Measurements from ENCODE around the gene SIN3A.
"Not testable (repeated sequence)": the region's sequence is repeated elsewhere in the genome, so short reads cannot be mapped to it uniquely, and the experiment has no call there.

SIN3A gene

DNA sequence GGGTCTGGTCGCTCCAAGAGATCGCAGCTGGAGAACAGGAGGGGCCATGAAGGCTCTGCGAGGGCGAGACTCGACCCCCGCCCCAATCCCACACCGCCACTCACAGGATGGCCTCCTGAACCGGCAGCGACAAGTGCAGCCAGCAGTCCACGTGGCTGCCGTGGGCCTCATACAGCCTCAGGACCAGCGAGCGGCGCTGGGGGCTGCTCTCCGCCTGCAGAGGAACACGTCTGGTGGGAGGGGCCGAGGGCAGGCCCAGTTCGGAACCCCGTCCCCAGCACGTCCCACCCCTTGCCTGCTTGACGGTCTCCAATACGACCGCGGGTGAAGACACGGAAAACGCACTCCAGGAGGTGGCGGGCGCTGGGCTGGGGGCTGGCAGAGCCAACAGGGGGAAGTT lies 95.5 kb downstream of the SIN3A start:
- DNase-seq (ENCODE audit: low read depth) = no peak

DNA sequence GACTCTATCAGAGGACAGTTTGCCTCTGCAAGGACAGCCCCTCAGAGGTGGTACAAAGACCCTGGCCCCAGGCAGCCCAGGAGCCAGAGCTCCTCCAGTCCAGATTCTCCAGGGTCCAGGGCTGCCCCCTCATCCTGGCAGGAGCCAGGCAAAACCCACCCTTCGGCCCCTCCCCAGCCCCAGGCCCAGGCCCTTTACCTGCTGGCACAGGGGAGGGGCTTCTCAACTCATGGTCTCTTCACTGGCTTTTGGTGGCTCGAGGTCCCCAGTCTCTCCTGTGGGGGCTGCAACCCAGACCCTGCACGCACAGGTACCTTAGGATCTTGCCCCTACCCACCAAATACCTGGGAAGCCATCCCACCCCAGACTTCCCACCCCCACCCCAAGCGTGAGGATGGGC lies 96.1 kb downstream of the SIN3A start:
- DNase-seq (ENCODE audit: low read depth) = no peak

GRCh38 chr15:75354454-75354853 lies 97.0 kb downstream of the SIN3A start:
- no peak for DNase-seq (ENCODE audit: low read depth)

DNA sequence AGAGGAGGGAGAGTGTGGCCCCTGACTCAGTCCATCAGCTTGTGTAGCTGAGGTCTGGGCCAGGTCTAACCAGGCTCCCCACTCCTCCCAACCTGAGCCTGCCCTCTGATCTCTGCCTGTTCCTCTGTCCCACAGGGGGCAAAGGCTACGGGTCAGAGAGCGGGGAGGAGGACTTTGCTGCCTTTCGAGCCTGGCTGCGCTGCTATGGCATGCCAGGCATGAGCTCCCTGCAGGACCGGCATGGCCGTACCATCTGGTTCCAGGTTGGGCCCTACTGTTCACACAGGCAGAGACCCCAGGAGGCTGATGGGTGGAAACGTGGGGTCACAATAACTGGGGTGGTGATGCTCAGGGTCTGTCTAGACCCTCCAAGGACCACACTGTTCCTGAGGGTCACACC lies 97.9 kb downstream of the SIN3A start:
- DNase-seq (ENCODE audit: low read depth) = no peak

DNA sequence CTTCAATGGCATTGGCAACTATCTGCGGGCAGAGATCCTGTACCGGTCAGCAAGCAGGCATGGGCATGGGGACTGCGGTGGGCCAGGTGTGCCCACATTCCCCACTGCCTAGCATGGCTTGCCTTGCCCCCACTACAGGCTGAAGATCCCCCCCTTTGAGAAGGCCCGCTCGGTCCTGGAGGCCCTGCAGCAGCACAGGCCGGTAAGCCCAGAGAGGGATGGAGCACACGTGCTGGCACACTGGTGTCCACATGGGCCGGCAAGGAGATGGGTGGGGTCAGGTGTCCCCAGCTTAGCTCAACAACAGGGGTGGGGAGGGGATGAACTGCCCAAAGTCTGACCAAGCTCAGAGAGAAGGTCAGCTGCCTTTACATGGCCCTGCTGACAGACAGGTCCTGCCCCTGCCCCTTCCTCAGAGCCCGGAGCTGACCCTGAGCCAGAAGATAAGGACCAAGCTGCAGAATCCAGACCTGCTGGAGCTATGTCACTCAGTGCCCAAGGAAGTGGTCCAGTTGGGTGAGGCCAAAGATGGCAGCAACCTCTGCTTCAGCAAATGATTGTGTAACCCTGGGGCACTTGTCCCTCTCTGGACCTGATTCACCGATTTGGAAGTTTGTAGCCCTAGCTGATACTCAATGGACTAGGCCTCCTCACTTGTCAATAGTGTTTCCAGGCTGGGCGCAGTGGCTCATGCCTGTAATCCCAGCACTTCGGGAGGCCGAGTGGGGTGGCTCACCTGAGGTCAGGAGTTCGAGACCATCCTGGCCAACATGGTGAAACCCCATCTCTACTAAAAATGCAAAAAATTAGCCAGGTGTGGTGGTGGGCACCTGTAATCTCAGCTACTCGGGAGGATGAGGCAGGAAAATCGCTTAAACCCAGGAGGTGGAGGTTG lies 99.1 kb downstream of the SIN3A start:
- no peak for DNase-seq (ENCODE audit: low read depth)

DNA sequence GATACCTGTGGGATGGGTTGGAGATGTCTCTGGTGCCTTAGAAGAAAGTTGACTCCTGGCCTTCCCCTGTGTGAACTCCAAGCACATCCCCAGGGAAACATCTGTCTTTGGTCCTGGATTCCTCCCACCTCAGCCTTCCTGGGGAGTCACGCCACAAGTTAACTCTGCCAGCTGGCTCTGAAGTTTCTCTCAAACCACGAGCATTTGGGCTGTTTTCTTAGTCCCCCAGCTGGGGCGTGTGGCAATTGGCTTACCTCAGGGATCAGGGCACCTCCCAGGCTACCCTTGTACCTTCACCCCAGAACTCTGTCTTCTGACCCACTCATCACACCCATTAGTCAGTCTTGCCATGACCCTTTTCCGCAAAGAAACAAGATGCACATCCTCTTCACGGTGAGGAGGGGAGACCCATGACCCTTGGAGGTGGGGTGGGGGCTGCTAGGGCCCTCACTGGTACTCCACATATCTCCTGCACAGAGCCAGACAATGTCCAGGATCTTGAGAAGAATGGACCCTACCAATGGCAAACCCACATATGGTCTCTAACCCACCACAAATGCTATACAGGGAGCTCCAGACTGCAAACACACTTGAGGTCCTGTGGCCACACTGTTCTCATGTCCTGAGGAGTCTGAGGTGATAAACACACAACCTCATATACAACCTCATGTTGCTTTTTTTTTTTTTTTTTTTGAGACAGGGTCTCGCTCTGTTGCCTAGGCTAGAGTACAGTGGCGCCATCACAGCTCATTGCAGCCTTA lies 100.7 kb downstream of the SIN3A start:
- DNase-seq (ENCODE audit: low read depth) = no peak

DNA sequence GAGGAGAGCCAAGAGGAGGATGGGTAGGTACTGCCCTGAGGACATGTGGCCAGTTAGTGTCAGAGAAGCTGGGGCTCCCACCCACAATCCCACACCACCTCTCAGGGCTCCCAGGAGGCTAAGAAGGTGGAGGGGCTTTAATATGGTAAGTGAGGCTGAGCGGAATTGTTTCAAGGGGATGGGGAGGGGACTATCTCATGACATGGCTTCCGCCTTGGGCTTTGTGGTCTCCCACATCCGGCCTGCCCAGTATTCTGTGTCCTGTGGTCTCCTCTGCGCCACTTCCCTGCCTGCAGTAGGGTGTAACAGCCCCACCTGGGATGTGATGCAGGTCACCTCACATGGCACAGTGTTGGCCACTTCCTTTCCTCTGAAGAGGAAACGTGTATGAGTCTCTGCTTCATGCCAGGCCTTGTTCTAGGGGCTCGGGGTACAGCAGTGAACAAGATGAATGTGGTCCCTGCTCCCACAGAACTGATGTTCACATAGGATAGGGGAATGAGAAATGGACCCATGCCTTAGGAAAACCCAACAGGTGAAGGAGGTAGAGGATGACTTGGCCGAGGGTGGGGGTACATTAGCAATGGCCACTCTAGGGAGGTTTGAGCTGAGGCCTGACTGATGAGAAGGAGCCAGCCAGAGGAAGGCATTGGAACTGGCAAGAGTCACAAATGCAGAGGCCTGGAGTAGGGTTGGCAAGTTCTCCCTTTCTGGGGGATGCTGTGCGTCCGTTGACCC lies 101.5 kb downstream of the SIN3A start:
- peak; percentile 62 for DNase-seq (ENCODE audit: low read depth)

- DNase-seq (ENCODE audit: low read depth) = not testable (repeated sequence)
These were observed 102.2 kb downstream of the SIN3A start for GRCh38 chr15:75349351-75349669.

DNA sequence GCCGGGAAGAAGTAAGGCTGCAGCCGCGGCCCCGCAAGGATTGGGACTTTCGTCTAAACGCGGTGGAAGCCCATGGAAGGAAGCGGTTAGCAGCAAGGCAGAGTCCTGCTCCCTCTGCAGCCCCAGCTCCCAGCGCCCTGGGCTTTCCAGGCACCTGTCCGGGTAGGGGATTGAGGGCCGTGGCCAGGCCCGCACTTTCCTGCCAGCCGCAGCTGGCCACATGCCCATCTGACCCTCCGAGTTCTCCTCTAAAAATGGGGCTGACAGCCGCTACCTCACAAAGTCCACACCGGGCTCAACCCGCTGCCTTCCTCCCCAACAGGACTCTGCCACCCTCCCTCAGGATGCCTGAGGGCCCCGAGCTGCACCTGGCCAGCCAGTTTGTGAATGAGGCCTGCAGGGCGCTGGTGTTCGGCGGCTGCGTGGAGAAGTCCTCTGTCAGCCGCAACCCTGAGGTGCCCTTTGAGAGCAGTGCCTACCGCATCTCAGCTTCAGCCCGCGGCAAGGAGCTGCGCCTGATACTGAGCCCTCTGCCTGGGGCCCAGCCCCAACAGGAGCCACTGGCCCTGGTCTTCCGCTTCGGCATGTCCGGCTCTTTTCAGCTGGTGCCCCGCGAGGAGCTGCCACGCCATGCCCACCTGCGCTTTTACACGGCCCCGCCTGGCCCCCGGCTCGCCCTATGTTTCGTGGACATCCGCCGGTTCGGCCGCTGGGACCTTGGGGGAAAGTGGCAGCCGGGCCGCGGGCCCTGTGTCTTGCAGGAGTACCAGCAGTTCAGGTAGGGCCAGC lies 102.7 kb downstream of the SIN3A start:
- no peak for DNase-seq (ENCODE audit: low read depth)

- no peak for DNase-seq (ENCODE audit: low read depth)
These were observed 103.4 kb downstream of the SIN3A start for GRCh38 chr15:75348034-75348561.

- peak; percentile 24 for DNase-seq (ENCODE audit: low read depth)
These were observed 104.1 kb downstream of the SIN3A start for GRCh38 chr15:75347222-75348033.

DNA sequence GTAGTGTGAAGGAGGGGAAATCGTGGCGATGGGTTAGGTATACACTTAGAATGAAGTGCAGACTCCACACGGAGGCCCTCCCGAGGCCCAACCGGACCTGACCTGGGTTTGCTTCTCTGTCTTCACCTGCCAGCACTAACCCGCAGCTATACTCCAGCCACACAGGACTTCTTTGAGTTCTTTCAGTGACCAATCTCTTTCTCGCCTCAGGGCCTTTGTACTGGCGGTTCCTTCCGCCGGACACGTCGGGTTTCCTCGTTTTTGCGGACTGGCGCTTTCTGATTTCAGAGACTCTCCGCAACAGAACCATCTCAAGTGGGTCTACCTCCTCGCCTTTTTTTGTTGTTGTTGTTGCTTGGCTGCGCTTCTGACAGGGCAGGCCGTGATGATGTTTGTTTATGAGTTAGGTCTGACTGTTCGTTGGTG lies 104.7 kb downstream of the SIN3A start, which contains the start of gene NEIL1:
TSS of gene NEIL1 (plus strand) at position 244 of the 426 bp plus-strand sequence. CDS start 1,867 bp downstream, outside the sequence.
- DNase-seq (ENCODE audit: low read depth) = no peak

DNA sequence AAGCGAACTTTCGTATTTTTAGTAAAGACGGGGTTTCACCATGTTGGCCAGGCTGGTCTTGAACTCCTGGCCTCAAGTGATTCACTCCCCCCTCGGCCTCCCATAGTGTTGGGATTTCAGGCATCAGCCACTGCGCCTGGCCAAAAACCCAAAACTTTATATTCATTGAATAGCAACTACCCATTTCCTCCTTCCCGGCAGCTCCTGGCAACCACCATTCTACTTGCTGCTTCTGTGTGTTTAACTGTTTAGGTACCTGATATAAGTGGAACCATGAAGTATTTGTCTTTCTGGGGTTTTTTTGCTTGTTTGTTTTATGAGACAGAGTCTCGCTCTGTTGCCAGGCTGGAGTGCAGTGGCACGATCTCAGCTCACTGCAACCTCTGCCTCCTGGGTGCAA lies 107.5 kb downstream of the SIN3A start:
- DNase-seq (ENCODE audit: low read depth) = not testable (repeated sequence)

GRCh38 chr15:75342221-75342620 lies 109.3 kb downstream of the SIN3A start:
- DNase-seq (ENCODE audit: low read depth) = no peak

- DNase-seq (ENCODE audit: low read depth) = no peak
These were observed 111.8 kb downstream of the SIN3A start for GRCh38 chr15:75339531-75340240.

DNA sequence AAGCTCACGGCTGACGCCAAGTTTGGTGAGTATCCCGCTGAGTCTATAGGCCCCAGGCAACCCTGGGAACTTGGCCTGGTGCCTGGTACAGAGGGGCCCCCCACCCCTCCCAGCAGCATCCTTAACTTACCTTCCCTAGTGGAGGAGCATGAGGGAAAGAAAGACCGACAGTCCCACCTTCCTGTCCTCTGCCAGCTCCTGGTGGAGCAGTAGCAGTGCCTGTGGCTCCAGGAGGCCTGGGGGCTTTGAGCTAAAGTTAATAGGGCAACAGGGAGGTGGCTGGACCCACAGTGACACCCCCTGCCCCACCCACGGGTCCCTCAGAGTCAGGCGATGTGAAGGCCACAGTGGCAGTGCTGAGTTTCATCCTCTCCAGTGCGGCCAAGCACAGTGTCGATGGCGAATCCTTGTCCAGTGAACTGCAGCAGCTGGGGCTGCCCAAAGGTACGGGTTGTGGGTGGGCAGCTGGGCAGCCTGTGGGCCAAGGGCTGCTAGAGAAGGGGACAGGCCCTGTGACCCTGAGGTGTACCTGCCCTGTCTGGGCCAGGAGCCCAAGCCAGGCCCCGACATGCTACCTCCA lies 112.7 kb downstream of the SIN3A start:
- DNase-seq (ENCODE audit: low read depth) = no peak

DNA sequence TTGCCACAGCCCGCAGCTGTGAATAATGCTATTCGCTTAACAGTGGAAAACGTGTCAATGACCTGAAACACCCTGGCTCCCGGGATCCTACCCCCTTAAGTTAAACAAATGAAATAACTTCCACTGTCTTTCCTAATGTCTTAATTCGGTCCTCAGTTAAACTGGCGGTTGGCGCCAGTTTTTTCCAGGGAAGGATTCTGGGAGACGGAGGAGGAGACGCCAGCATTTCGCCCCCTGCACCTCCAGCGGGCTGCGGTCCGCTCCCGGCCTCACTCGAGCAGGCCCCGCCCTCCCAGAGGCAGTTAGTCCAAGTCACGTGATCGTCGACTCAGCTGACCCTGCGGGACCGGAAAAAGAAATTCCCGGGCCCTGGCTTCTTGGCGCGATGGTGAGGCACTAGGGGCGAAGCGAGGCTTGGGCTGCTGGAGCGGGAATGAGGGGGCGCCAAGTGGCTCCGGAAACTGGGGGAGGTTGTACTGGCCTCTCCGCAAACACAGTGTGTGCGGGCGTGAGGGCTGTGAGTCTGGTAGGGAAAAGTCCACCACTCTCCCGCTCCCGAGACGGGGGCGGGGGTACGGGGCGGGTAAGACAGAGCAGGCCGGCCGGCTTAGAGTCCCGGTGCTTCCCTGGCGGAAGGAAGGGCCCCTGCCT lies 115.7 kb downstream of the SIN3A start, which contains the start of gene COMMD4:
TSS of gene COMMD4 (plus strand) at position 359 of the 651 bp plus-strand sequence. CDS start at position 386, 27 bp downstream.
- DNase-seq (ENCODE audit: low read depth) = peak; percentile 74

DNA sequence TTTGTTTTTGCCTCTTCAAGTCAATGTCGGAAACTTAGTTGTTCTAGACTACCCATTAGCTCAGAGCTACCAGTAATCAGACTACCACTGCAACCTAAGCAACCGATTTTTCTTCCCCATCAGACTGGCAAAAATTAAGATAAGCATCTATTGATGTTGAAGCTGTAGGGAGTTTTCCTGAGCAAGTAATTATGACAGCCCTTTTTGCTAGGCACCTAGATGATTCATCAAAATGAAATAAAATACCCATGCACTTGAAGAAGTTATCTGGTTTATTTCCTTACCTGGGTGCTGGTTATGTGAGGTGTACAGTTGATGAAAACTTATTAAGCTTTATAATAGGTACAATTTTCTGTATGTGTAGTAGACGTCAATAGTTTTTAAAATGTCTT lies 116.2 kb downstream of the SIN3A start:
- DNase-seq (ENCODE audit: low read depth) = no peak

Measured in stimulated activated CD8-positive, alpha-beta memory T cell treated with anti-CD3 and anti-CD28 coated beads, Interleukin-4, amount 100 ng/mL, for 24 hours (primary cell).